ENCODE data around the gene RTP4.

RTP4 gene, protein sequence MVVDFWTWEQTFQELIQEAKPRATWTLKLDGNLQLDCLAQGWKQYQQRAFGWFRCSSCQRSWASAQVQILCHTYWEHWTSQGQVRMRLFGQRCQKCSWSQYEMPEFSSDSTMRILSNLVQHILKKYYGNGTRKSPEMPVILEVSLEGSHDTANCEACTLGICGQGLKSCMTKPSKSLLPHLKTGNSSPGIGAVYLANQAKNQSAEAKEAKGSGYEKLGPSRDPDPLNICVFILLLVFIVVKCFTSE

DNA sequence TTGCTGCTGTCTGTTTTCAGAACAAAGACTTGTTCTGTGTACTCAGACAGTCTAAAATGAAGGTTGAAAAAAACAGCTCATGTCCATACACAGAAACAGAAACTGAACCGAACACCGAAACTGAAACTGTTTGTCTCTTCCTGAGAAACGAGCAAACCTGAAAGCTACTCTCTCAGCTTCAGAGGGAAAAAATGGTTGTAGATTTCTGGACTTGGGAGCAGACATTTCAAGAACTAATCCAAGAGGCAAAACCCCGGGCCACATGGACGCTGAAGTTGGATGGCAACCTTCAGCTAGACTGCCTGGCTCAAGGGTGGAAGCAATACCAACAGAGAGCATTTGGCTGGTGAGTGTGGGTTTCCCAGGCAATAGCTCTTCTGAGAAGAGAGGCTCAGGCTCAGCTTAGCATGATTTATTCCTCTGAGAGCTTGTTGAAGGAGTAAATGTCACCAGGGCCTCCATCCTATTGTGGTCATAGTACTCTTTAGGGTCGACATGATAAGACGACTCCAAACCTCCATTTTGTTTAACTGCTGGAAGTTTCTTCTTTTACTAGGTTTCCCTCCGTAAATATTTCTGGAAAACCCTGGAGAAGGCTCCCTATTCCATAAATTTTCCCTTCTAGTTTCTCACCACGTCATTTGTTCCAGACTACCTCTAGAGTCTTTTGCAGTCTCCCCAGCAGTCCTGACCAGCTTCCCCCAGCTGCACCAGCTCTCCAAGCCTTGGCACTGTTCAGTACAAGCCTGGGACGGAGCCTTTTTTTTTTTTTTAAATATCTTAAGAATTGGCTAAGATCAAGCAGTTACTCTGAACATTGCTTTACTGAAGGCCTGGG, at the start of gene RTP4:
Gene RTP4 (plus strand): TSS at position 135 of the 838 bp plus-strand sequence. CDS start 57 bp downstream, at position 192.
- in situ Hi-C loops (cut with HindIII; ENCODE audit: low sequenced_read_pairs) = no loop called here

DNA sequence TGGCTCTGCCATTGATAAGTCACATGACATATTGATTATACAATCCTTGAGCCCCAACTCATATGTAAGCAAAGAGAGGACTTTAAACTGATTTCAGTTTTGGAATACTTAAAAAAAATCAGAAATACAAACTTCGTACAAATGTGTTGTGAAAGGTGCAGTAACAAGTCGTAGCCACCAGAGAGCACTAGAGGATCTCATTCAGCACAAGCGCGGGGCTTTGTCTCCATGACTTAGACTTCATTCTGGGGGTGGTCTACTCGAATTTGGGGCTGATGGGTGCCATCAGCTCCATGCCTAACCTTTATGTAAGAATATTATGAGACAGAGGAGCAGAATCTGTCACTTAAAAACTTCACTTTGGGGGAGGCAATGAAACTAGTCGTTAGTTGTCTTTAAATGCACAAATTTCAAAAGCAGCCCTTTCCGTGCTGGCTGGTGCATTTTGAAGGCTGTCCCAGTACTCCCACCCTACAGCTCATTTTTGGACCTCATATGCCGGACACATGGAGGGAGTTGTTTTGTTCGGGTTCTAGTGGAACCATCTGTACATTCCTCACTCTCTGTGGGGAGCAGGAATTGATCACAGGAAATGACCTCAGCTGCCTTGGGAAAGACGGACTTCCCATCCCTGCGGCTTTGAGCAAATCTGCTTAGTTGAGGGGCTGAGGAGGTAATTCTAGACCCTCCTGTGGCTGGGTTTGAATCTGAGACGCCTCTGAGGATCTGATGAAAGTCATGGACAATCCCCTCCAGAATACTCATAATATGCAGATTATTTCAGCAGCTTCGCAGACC, 49.2 kb upstream of the RTP4 start:
- in situ Hi-C loops (cut with HindIII; ENCODE audit: low sequenced_read_pairs) = no loop called here

DNA sequence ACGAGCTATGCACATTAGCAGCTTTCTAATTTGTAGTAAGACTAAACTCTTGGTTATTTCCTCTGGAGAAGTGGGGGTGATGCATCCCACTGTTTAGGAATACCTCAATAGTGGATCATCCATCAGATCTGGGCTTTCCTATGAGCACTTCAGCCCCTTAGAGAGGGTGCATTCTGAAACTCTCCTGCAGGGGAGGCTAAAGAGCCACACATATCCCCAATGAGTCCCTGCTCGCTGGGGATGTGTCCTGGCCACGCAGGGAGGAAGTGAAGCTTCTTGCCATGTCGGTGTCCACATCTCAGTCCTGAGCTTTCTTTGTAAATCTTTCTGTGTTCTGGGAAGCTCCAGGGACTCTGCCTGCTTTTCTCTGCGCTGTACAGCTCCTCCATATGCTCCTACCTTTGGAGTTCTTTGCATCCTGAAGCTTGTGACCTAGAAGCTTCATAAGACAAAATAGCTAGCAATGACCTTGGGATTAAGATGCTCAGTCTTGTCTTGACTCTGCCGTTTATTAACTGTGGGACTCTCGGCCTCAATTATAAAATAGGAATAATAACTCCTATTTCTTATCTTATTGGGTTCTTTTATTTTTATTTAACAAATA, 48.4 kb upstream of the RTP4 start:
- in situ Hi-C loops (cut with HindIII; ENCODE audit: low sequenced_read_pairs) = loop anchor here (5.0 kb wide), 1 partner anchor 362 kb away; no protein-coding TSS in a partner anchor

DNA sequence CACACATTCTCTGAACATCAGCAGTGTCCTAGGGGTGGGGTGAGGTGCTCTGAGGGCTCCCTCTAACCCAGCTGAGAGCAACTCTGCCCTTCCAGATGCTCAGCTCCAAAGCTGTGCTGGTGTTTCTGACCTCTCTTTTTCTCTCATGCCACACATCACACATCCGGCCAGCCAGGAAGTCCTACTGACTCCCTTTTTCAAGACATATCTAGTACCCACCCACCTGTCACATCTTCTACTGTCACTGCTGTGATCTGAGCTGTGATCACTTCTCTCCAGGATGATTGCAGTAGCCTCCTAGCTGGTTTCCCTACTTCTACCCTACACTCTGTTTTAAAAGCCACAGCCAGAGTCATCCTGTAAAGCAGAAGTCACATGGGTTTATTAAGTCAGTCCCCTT, 46.4 kb upstream of the RTP4 start:
- in situ Hi-C loops (cut with HindIII; ENCODE audit: low sequenced_read_pairs) = loop anchor here (5.0 kb wide), 1 partner anchor 361 kb away; no protein-coding TSS in a partner anchor

DNA sequence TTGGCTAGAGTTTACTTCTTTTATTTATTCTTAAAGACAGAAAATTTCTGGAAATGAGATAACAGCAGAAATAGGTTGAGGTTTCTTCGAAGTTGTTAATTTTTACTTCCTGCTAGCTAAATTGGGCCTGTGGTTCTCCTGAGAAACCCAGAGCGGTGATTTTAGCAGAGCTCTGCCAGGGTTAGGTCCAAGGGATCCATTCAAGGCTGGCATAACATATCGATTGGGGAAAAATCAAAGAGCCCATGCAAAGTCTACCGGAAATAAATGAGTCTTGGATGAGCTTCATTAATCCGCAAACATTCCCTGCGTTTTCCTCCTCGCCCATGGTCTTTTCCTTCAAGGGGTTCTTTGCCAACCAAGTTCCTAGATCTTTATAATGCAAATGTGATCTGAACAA, 45.9 kb upstream of the RTP4 start:
- in situ Hi-C loops (cut with HindIII; ENCODE audit: low sequenced_read_pairs) = loop anchor here (5.0 kb wide), 1 partner anchor 360 kb away; no protein-coding TSS in a partner anchor

DNA sequence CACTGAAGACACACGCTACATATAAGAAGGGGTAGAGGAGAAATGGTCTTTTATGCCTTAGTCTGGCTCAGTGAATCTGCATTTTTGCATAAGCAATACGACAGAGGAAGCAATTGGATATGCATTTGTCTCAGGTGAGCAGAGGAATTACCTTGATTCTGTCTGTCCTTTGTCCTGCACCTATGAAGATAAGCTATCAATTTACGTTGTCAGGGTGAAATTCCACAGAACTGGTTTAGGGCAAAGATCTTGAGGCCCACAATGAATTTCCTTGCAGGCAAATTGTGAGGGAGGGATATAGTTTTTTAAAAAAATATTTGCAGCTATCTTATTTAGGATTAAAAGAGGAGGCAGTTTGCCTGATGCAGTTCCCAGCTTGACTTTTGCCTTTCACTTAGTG, 45.1 kb upstream of the RTP4 start:
- in situ Hi-C loops (cut with HindIII; ENCODE audit: low sequenced_read_pairs) = loop anchor here (5.0 kb wide), 1 partner anchor 359 kb away; no protein-coding TSS in a partner anchor

DNA sequence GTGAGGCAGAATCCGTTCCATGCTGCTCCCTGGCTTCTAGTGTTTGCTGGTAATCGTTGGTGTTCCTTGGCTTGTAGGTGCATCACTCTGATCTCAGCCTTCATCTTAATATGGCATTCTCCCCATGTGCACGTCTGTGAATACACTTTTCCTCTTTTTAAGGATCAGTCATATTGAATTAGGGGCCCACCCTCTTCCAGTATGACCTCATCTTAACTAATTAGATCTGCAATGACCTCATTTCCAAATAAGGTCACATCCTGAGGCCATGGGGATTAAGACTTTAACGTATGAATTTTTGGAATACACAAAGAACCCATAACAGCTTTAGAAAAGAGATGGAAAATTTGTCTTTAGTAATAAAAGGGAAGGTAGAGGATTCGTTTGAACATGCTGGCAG, 42.6 kb upstream of the RTP4 start:
- in situ Hi-C loops (cut with HindIII; ENCODE audit: low sequenced_read_pairs) = no loop called here

DNA sequence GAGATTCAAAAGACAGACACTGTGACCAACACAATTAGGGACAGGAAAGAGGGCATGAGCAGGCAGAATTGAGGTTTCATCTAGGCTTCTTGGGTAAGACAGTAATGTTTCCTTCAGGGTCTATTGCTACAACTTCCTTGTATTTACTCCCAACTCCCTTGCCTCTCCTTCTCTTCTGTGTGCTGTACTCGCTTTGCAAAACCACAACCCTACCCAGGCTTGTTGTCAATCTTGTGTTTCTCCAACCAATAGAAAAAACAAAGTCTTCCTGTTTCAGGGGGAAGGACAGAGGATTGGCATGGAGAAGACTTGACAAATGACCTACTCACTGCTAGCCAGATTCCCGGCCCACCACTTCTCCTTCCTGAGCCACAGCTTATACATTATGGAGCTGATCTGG, 40.3 kb upstream of the RTP4 start:
- in situ Hi-C loops (cut with HindIII; ENCODE audit: low sequenced_read_pairs) = no loop called here

DNA sequence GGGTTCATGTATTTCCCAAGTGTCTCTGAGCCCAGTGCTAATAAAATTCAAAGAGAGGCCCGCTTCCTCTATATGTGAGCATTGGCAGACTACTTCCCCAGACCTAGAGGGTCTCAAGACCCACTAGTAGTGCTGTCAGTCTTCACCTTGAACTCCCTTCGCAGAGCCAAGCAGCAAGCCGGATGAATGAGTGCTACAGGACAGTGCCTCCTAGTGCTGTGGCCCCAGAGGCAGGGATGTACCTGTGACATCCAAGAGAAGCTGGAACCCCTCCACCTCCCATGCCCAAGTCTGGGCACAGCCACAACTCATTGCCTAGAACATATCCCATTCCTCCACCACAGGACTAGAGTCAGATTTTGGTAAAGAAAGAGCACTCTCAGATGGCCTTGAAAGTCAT, 39.5 kb upstream of the RTP4 start:
- in situ Hi-C loops (cut with HindIII; ENCODE audit: low sequenced_read_pairs) = no loop called here

DNA sequence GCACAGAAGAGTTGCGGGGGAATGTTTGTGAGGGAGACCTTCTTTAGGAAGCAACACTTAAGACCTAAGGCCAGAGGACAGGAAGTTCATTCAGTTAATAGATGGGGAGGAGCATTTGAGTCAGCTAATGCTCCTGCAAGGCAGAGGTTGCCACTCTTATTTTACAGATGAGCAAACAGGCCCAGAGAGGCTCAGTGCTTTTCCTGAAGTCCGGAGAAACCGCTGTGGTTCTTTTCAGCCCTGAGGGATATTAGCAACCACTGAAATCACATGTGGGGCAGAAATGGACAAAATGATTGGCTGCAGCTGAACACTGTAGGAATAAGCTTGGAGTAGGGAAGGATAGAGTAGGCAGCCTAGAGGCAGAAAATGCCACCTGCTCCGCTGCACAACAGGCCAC, 33.3 kb upstream of the RTP4 start:
- in situ Hi-C loops (cut with HindIII; ENCODE audit: low sequenced_read_pairs) = no loop called here

DNA sequence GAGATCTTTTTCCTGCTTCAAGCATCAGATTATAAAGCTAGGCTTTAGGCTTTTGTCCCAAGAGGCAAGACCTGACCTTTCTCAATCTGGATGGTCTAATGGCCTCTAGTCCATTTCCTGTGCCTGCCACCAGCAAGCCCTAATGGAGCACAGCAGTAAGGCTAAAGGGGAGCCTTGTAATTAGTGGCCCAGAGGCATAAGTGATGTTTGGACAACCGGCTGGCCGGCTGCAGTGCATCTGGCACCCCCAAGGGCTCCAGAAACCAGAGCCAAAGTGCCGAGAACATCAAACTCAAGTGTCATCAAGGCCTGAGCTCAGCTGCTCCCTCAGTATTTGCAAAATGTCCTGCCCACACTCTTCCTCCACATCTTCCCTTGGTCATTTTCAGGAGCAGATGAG, 31.9 kb upstream of the RTP4 start:
- in situ Hi-C loops (cut with HindIII; ENCODE audit: low sequenced_read_pairs) = no loop called here

DNA sequence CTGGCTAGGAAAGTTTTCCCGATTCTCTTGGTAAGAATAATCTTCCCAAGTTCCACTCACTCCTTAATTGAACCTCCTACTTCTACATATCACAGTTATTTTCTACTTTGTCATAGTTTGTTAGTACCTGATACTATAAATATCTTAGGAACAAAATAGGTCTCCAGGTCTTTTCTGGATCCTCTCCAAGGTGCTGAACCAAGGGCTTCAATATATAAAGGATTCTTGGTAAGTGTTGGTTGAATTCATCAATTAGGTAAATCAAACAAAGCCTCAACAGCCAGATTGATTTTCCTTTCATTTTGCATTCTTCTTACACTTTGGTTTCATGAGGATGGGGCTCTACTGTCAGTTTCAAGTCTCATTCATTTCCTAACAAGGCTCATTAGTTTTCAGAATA, 27.6 kb upstream of the RTP4 start:
- in situ Hi-C loops (cut with HindIII; ENCODE audit: low sequenced_read_pairs) = no loop called here

DNA sequence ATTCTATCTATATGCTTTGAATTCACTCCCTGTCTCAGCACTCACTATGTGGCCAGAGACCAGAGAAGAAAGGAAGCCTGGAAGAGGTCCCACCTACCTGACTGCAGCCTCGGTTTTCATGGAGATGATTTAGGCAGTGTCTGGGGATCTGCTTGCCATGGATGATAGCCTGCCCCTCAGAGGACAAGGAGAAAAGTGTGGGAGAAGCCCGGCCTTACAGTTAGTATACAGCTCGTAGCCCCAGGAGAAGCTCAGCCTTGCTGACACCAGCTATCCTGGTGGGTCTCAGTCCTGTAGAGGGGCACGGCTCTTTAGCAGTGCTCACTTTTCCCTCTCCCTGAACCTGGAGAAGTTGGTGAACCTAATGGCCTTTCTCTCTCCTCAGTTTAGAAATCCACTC, 25.9 kb upstream of the RTP4 start:
- in situ Hi-C loops (cut with HindIII; ENCODE audit: low sequenced_read_pairs) = no loop called here

DNA sequence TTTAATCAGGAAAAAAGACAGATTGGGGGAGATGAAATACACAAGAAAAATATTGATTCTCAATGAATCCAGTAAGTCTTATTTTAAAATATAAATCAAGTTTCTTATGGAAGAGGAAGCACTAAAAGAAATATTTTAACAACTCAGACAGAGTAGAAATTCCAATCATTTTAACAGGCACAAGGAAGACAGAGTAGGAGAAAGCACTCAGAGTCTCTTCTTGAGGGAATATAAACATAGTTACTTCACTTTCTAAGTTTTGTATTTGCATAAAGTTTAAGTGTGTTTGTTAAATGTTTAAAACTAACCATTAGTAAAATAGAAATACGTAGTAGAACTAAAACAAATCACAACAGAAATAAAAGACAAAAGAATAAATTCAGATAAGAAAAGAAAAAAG, 24.5 kb upstream of the RTP4 start:
- in situ Hi-C loops (cut with HindIII; ENCODE audit: low sequenced_read_pairs) = no loop called here

DNA sequence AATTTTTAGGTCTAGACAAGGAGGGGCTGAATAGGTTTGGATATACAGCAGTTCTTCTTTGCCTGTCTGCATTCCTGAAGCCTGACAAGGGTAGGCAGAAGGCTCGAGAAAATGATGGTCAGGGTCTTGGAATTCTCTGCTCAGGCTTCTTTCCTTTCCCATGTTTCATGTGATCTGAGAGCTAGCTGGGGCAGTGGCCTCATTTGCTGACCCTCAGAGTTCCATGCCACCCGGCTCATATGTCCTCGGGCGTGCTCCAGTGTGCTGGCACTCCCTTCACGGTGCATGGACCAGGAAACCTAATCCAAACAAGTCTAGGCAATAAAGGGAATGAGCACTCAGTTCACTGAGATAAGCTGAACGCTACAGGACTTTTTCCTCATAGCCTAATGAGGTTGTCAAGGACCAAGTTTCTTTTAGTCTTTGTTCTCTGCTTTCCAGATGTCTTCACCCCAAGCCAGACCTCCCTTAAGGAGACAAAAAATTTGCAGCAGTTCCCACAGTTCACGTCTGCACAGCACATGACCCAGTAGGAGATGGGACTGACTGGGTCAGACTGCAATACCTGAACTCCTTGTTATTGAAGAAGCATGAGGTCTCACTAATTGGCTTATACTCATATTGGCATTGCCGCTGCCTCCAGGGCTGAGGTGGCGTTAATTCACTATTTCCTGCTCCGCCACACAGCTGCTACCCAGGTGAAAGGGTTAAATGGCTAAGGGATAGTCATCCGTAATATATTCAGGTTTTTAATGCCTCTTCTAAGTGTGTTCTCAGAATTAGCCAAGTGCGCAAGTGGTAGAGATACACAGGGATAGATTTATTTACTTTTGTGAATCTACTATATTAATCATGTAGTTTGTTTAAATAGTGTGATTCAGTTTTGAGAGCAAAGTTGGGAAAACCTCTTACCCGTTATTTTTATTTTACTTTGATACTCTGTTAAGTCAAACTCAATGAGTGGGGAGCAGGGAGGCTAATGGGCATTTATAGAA, 15.3 kb upstream of the RTP4 start:
- in situ Hi-C loops (cut with HindIII; ENCODE audit: low sequenced_read_pairs) = no loop called here

DNA sequence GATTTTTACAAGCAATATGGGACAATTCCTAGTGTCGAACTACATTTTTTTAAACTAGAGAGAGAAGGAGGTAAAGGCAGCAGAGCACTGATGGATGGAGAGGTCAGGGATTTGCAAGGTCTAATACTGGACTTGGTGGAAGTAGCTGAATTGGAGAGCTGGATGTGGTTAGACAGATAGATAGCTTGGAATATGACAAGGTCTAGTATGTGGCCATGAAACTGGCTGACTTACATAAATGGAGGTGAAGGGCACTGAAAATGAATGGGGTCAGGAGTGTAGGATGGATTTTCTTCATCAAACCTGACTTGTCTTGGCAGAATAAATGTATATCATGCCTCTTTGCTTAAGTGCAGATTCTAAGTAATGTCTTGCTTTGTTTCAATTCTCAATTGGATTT, 10.1 kb upstream of the RTP4 start:
- in situ Hi-C loops (cut with HindIII; ENCODE audit: low sequenced_read_pairs) = no loop called here

DNA sequence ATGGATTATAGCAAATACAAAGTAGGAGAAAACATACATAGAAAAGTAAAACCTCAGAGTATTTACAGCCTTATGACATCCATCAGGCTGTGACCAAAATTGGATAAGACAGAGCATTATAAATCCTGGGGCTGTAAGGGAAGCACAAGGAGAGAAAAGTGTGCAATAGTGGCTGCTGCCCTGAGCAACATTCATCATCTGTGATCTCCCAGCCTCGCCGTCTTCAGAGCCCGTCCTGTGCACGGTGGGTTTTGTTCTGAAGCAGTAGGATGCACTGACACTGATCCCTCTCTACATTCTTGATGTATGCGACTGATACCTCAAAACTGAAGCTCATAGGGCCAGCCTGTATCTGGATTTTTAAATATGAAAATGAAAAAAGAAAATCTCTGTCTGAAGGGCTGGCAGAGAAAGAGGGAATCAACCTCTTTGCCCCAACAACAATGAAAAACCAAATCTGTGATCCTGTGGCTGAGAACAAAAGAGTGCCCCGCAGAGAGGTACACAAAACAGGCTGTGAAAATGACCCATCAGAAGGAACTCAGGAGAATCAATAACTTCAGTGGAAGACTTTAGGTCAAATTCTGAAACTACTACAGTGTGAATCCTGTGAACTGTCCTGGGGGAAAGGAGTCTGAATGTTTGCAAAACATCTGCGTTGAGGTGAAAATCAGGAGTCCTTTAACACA, 8.2 kb upstream of the RTP4 start:
- in situ Hi-C loops (cut with HindIII; ENCODE audit: low sequenced_read_pairs) = no loop called here

DNA sequence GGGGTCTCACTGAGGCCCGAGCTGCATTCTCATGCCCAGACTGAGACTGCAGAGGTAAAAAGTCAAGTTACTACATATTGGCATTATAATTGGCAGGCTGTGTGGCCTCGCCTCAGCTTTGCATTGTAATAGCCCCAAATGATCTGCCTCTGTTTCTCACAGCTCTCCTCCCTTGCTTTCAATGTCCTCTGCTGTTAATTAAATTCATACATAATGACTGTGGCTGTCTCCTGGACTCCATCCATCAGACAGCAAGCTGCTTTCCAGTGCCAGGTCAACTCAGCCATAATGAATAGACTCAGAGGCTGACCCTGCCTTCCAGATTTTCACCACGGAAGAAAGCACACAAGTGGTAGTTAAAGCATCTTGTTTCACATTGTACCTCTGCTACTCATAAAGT, 7.6 kb upstream of the RTP4 start:
- in situ Hi-C loops (cut with HindIII; ENCODE audit: low sequenced_read_pairs) = no loop called here

DNA sequence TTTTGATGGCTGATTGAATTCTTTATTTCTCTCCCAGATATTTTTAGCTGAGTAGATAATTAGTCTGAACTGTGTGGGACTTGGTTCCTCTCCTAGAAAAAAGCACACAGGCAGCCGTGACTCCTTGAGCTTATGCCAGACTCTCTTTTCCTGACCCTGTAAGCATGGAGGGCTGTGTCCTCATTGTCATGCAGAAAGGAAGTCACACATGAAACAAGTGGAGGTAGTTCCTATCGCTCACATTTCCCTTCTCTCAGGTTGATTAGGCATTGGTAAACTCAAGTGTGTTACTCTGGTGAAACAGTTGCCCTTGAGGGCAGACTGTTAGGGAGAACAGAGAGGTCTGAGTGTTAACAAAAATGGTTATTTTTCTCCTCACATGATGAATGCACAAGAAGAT, 6.3 kb upstream of the RTP4 start:
- in situ Hi-C loops (cut with HindIII; ENCODE audit: low sequenced_read_pairs) = no loop called here
